Measurements from ENCODE around the gene ZBTB17.

Gene ZBTB17

GRCh38 chr1:15946571-15947381, 29.1 kb downstream of the ZBTB17 start:
- no peak for DNase-seq (ENCODE audit: low spot score)

- DNase-seq (ENCODE audit: low spot score), result no peak
Observed at GRCh38 chr1:15945832-15946448, 30.0 kb downstream of the ZBTB17 start.

GRCh38 chr1:15945011-15945831, 30.7 kb downstream of the ZBTB17 start:
- DNase-seq (ENCODE audit: low spot score), result no peak

- DNase-seq (ENCODE audit: low spot score), result no peak
Observed at GRCh38 chr1:15944308-15945010, 31.4 kb downstream of the ZBTB17 start.

GRCh38 chr1:15943992-15944307, 32.0 kb downstream of the ZBTB17 start:
- DNase-seq (ENCODE audit: low spot score), result no peak

GRCh38 chr1:15943328-15943991, 32.4 kb downstream of the ZBTB17 start:
- DNase-seq (ENCODE audit: low spot score), result no peak

GRCh38 chr1:15942661-15943327, 33.1 kb downstream of the ZBTB17 start:
- DNase-seq (ENCODE audit: low spot score), result no peak

GRCh38 chr1:15941899-15942660, 33.8 kb downstream of the ZBTB17 start:
- no peak for DNase-seq (ENCODE audit: low spot score)

GRCh38 chr1:15941044-15941840, 34.7 kb downstream of the ZBTB17 start:
- DNase-seq (ENCODE audit: low spot score), result no peak

GRCh38 chr1:15940110-15941043, 35.5 kb downstream of the ZBTB17 start:
- DNase-seq (ENCODE audit: low spot score), result no peak

GRCh38 chr1:15939181-15940109, 36.5 kb downstream of the ZBTB17 start:
- DNase-seq (ENCODE audit: low spot score), result peak; percentile 63

- DNase-seq (ENCODE audit: low spot score), result no peak
Observed at GRCh38 chr1:15938628-15939161, 37.2 kb downstream of the ZBTB17 start.

- no peak for DNase-seq (ENCODE audit: low spot score)
Observed at GRCh38 chr1:15937706-15938168, 38.2 kb downstream of the ZBTB17 start.

GRCh38 chr1:15937146-15937545, 38.8 kb downstream of the ZBTB17 start:
- DNase-seq (ENCODE audit: low spot score), result no peak

- no peak for DNase-seq (ENCODE audit: low spot score)
Observed at GRCh38 chr1:15936025-15936424, 39.9 kb downstream of the ZBTB17 start.

GRCh38 chr1:15935056-15935950, 40.6 kb downstream of the ZBTB17 start:
- no peak for DNase-seq (ENCODE audit: low spot score)
